ENCODE measurements around the gene ST6GALNAC1. TPM values are rescaled to one million over a fixed set of nuclear protein-coding genes. Genes with fewer than 3 reads are reported as not detected.

The ST6GALNAC1 gene
- polyA plus RNA-seq, 3 donors = not detected

- H3K4me3 Mint-ChIP-seq = no peak overlapping the region
- no peak overlapping the region for H3K27ac ChIP-seq (ENCODE audit: low read depth in 1 of 2, low read length in 2 of 2)
- H3K79me2 ChIP-seq (ENCODE audit: insufficient read depth, low read length) = no peaks in the 10 kb centered on the region
- H3K36me3 ChIP-seq (replicated peaks in 1 of 2; ENCODE audit: control insufficient read depth in 1 of 2, insufficient read depth in 2 of 2, low read length in 2 of 2) = no peaks in the 10 kb centered on the region
- H3K4me3 ChIP-seq (replicated peaks in 1 of 3; ENCODE audit: low read depth in 2 of 3, low read length in 3 of 3) = no peak overlapping the region
- TF ChIP-seq, protein P1, sequence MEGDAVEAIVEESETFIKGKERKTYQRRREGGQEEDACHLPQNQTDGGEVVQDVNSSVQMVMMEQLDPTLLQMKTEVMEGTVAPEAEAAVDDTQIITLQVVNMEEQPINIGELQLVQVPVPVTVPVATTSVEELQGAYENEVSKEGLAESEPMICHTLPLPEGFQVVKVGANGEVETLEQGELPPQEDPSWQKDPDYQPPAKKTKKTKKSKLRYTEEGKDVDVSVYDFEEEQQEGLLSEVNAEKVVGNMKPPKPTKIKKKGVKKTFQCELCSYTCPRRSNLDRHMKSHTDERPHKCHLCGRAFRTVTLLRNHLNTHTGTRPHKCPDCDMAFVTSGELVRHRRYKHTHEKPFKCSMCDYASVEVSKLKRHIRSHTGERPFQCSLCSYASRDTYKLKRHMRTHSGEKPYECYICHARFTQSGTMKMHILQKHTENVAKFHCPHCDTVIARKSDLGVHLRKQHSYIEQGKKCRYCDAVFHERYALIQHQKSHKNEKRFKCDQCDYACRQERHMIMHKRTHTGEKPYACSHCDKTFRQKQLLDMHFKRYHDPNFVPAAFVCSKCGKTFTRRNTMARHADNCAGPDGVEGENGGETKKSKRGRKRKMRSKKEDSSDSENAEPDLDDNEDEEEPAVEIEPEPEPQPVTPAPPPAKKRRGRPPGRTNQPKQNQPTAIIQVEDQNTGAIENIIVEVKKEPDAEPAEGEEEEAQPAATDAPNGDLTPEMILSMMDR (IDR thresholded peaks at IDR 0.05) = no peak
- peaks cover 0 to 3% of the 10 kb centered on the region in 2 donors for H3K9me3 ChIP-seq (replicated peaks in 1 of 2; ENCODE audit: control insufficient read depth in 1 of 2, insufficient read depth in 1 of 2, low read length in 2 of 2)
- H3K27ac Mint-ChIP-seq = no peak overlapping the region
- H3K9ac ChIP-seq (ENCODE audit: insufficient read depth, low read length, poor library complexity, severe bottlenecking) = no peak overlapping the region
- no peaks in the 10 kb centered on the region for H4K20me1 ChIP-seq (ENCODE audit: insufficient read depth, low read length)
- 96% methylated on average over 2 of the region's 5 CpGs for WGBS (ENCODE audit: insufficient coverage)
- peaks cover 3 to 23% (median 16%) of the 10 kb centered on the region in 7 donors for H3K9me3 Mint-ChIP-seq
- no peak overlapping the region for H2AFZ ChIP-seq (ENCODE audit: insufficient read depth, low read depth, low read length, poor library complexity, severe bottlenecking)
- intact Hi-C loops (cut with micrococcal nuclease) = no loop called here
- no peaks in the 10 kb centered on the region for H3K27me3 ChIP-seq (ENCODE audit: control insufficient read depth in 2 of 2, insufficient read depth in 2 of 2, low read length in 2 of 2)
- H3K4me1 Mint-ChIP-seq = no peaks in the 10 kb centered on the region
- no peaks in the 10 kb centered on the region for H3K36me3 Mint-ChIP-seq
- H3K4me1 ChIP-seq (ENCODE audit: control insufficient read depth in 1 of 2, insufficient read depth in 2 of 2, low read length in 2 of 2) = no peaks in the 10 kb centered on the region
- H3K27me3 Mint-ChIP-seq (ENCODE audit: low read depth in 3 of 3) = peaks cover 2 to 21% (median 4%) of the 10 kb centered on the region in 3 donors
- no peak overlapping the region for H3K4me2 ChIP-seq (replicated peaks; ENCODE audit: extremely low read depth, low read length, poor library complexity, severe bottlenecking)
- no peak for DNase-seq
Observed at GRCh38 chr17:76650504-76650903, 6.9 kb upstream of the ST6GALNAC1 start.

DNA sequence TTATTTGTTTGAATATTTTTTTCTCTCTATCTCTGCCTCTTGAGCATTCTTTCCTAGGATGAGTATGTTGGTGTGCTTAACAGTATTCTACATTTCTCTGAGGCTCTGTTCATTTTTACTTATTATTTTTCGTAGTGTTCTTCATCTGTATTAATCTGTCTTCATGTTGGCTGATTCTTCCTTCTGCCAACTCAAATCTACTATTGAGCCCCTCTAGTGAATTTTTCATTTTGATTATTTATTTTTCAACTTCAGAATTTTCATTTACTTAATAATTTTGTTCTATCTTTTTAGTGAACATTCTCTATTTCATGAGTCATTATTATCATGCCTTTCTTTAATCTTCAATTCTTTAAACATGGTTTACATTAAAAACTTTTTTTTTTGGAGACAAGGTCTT, 3.2 kb upstream of the ST6GALNAC1 start:
- no peak overlapping the region for H3K27ac ChIP-seq (ENCODE audit: low read depth in 1 of 2, low read length in 2 of 2)
- peaks cover 0 to 3% of the 10 kb centered on the region in 2 donors for H3K9me3 ChIP-seq (replicated peaks in 1 of 2; ENCODE audit: control insufficient read depth in 1 of 2, insufficient read depth in 1 of 2, low read length in 2 of 2)
- WGBS (ENCODE audit: insufficient coverage) = no CpG with 5 or more reads among the region's 1 CpG
- no peaks in the 10 kb centered on the region for H3K36me3 ChIP-seq (replicated peaks in 1 of 2; ENCODE audit: control insufficient read depth in 1 of 2, insufficient read depth in 2 of 2, low read length in 2 of 2)
- no peaks in the 10 kb centered on the region for H4K20me1 ChIP-seq (ENCODE audit: insufficient read depth, low read length)
- H3K27me3 ChIP-seq (ENCODE audit: control insufficient read depth in 2 of 2, insufficient read depth in 2 of 2, low read length in 2 of 2) = no peaks in the 10 kb centered on the region
- DNase-seq = no peak
- Mint-ChIP-seq H3K4me3 (no peak overlapping the region), H3K27ac (no peak overlapping the region), H3K9me3 (peaks cover 3 to 12% (median 11%) of the 10 kb centered on the region in 7 donors), H3K27me3 (ENCODE audit: low read depth in 3 of 3) (peaks cover 4 to 20% (median 7%) of the 10 kb centered on the region in 3 donors), H3K36me3 (no peaks in the 10 kb centered on the region), H3K4me1 (no peaks in the 10 kb centered on the region)
- no peaks in the 10 kb centered on the region for H3K4me1 ChIP-seq (ENCODE audit: control insufficient read depth in 1 of 2, insufficient read depth in 2 of 2, low read length in 2 of 2)
- no peak overlapping the region for H3K4me3 ChIP-seq (replicated peaks in 1 of 3; ENCODE audit: low read depth in 2 of 3, low read length in 3 of 3)
- H2AFZ ChIP-seq (ENCODE audit: insufficient read depth, low read depth, low read length, poor library complexity, severe bottlenecking) = no peak overlapping the region
- TF ChIP-seq, protein P1 (IDR thresholded peaks at IDR 0.05) = no peak
- H3K79me2 ChIP-seq (ENCODE audit: insufficient read depth, low read length) = no peaks in the 10 kb centered on the region
- intact Hi-C loops (cut with micrococcal nuclease) = no loop called here
- no peak overlapping the region for H3K4me2 ChIP-seq (replicated peaks; ENCODE audit: extremely low read depth, low read length, poor library complexity, severe bottlenecking)
- H3K9ac ChIP-seq (ENCODE audit: insufficient read depth, low read length, poor library complexity, severe bottlenecking) = no peak overlapping the region
